B cell (primary cell): ENCODE measurements around the gene ABR.

ENCODE experiments used
- CTCF ChIP-seq: fragments of 200-600 bp; IDR thresholded peaks from one replicate; pipeline ENCODE4 v1.8.0; 2022; ENCODE audit warnings: antibody characterized with exemption, mild to moderate bottlenecking
- EZH2 ChIP-seq: IDR thresholded peaks from 2 replicates; pipeline ENCODE4 v1.6.1; 2012; ENCODE audit warnings: borderline replicate concordance, low read depth, mild to moderate bottlenecking, moderate library complexity, low read length; ENCODE audit not compliant: insufficient read depth, poor library complexity, severe bottlenecking

- TF ChIP-seq CTCF, result no peak
- TF ChIP-seq EZH2, result no peak
Measured at GRCh38 chr17:1043601-1044251, 136.1 kb downstream of the ABR start.
